Neural progenitor cell (in vitro differentiated cells): ENCODE data around the gene ATF2. TPM values are rescaled to one million over a fixed set of nuclear protein-coding genes. Genes with fewer than 3 reads are reported as not detected.

ENCODE experiments used
- DNase-seq: peaks from one replicate; pipeline ENCODE4 v3.0.0-alpha.2; 2016; ENCODE audit warnings: low spot score
- H2AFZ ChIP-seq: fragments of 200-600 bp; sonication (generic); replicated peaks from 2 replicates; pipeline ENCODE4 v1.6.1; 2016; ENCODE audit warnings: antibody characterized with exemption
- H3F3A ChIP-seq: fragments of 200-600 bp; sonication (generic); 2 replicates; pipeline ENCODE4 v1.6.1; 2016; ENCODE audit warnings: antibody characterized with exemption, low read depth
- H3K27ac ChIP-seq: fragments of 200-600 bp; sonication (generic); 2 replicates; pipeline ENCODE4 v1.5.1; 2016; ENCODE audit warnings: mild to moderate bottlenecking
- H3K27me3 ChIP-seq: fragments of 200-600 bp; sonication (generic); 2 replicates; pipeline ENCODE4 v1.6.1; 2016; ENCODE audit warnings: mild to moderate bottlenecking, moderate library complexity
- H3K36me3 ChIP-seq: fragments of 200-600 bp; sonication (generic); 2 replicates; pipeline ENCODE4 v1.5.1; 2016
- H3K4me1 ChIP-seq: fragments of 200-600 bp; sonication (generic); 2 replicates; pipeline ENCODE4 v1.6.1; 2016; ENCODE audit warnings: mixed run types
- H3K4me2 ChIP-seq: fragments of 200-600 bp; sonication (generic); 2 replicates; pipeline ENCODE4 v1.6.1; 2016
- H3K4me3 ChIP-seq: fragments of 200-600 bp; sonication (generic); 2 replicates; pipeline ENCODE4 v1.5.1; 2016
- H3K79me2 ChIP-seq: fragments of 200-600 bp; sonication (generic); 2 replicates; pipeline ENCODE4 v1.6.1; 2016; ENCODE audit warnings: low read depth
- H3K9ac ChIP-seq: fragments of 200-600 bp; sonication (generic); 2 replicates; pipeline ENCODE4 v1.6.1; 2016
- H3K9me3 ChIP-seq: fragments of 200-600 bp; sonication (generic); 2 replicates; pipeline ENCODE4 v1.5.1; 2016; ENCODE audit warnings: low read depth
- H4K20me1 ChIP-seq: fragments of 200-600 bp; sonication (generic); 2 replicates; pipeline ENCODE4 v1.6.1; 2016; ENCODE audit warnings: low read depth
- H3K27ac Mint-ChIP-seq: 3 replicates; pipeline ENCODE4 v1.8.0; 2021; ENCODE audit warnings: mixed read lengths
- H3K27me3 Mint-ChIP-seq: 2 replicates; pipeline ENCODE4 v1.8.0; 2022; ENCODE audit warnings: low read depth, mild to moderate bottlenecking, inconsistent platforms, moderate library complexity, mixed read lengths; ENCODE audit not compliant: insufficient read depth
- H3K36me3 Mint-ChIP-seq: 3 replicates; pipeline ENCODE4 v1.8.0; 2021; ENCODE audit warnings: mixed read lengths
- H3K4me1 Mint-ChIP-seq: 3 replicates; pipeline ENCODE4 v1.8.0; 2021; ENCODE audit warnings: mixed read lengths
- H3K4me3 Mint-ChIP-seq: 3 replicates; pipeline ENCODE4 v1.8.0; 2021; ENCODE audit warnings: mild to moderate bottlenecking, moderate library complexity, mixed read lengths
- H3K9me3 Mint-ChIP-seq: 3 replicates; pipeline ENCODE4 v1.8.0; 2020; ENCODE audit warnings: mixed read lengths
- CTCF ChIP-seq: fragments of 200-600 bp; sonication (generic); IDR thresholded peaks from 2 replicates; pipeline ENCODE4 v1.5.1; 2017; ENCODE audit warnings: antibody characterized with exemption, mild to moderate bottlenecking
- EZH2 ChIP-seq: fragments of 200-600 bp; sonication (generic); IDR thresholded peaks from 2 replicates; pipeline ENCODE4 v1.6.1; 2017; ENCODE audit warnings: antibody characterized with exemption, mild to moderate bottlenecking, moderate library complexity
- EZH2phosphoT487 ChIP-seq: fragments of 200-600 bp; sonication (generic); IDR thresholded peaks from 2 replicates; pipeline ENCODE4 v1.6.1; 2017; ENCODE audit warnings: antibody characterized with exemption
- total RNA-seq: library from RNA; depleted of rRNA; stranded (reverse); fragments of >200 nt; gene quantifications from 2 replicates; pipeline ENCODE4 v1.2.3, GENCODE V29; 2015; ENCODE audit warnings: low replicate concordance

ATF2 gene
- total RNA-seq, 1 donor from 2014 or later = 133 TPM

- Histone ChIP-seq H2AFZ (no peak overlapping the region), H3K9me3 (no peaks in the 10 kb centered on the region), H3K27ac (no peak overlapping the region), H4K20me1 (peaks cover 94% of the 10 kb centered on the region), H3K9ac (no peak overlapping the region), H3K27me3 (no peaks in the 10 kb centered on the region), H3K79me2 (peaks cover 100% of the 10 kb centered on the region), H3F3A (no peaks in the 10 kb centered on the region), H3K4me2 (no peak overlapping the region), H3K36me3 (peaks cover 16% of the 10 kb centered on the region), H3K4me3 (no peak overlapping the region), H3K4me1 (no peaks in the 10 kb centered on the region)
- no peak overlapping the region for H3K4me3 Mint-ChIP-seq
- no peaks in the 10 kb centered on the region for H3K4me1 Mint-ChIP-seq
- no peaks in the 10 kb centered on the region for H3K9me3 Mint-ChIP-seq
- TF ChIP-seq CTCF = no peak
- TF ChIP-seq EZH2phosphoT487 = no peak
- TF ChIP-seq EZH2 = no peak
- no peak overlapping the region for H3K27ac Mint-ChIP-seq
- H3K27me3 Mint-ChIP-seq = no peaks in the 10 kb centered on the region
- peaks cover 28% of the 10 kb centered on the region for H3K36me3 Mint-ChIP-seq
- DNase-seq = no peak
Observed at GRCh38 chr2:175143191-175143590, 24.8 kb downstream of the ATF2 start.

- no peak overlapping the region for H3K27ac ChIP-seq
- H3K4me3 Mint-ChIP-seq = no peak overlapping the region
- H3F3A ChIP-seq = no peaks in the 10 kb centered on the region
- no peaks in the 10 kb centered on the region for H3K9me3 Mint-ChIP-seq
- H3K9ac ChIP-seq = no peak overlapping the region
- no peaks in the 10 kb centered on the region for H3K4me1 ChIP-seq
- peaks cover 35% of the 10 kb centered on the region for H3K36me3 Mint-ChIP-seq
- no peaks in the 10 kb centered on the region for H3K27me3 ChIP-seq
- TF ChIP-seq EZH2phosphoT487 (no peak), CTCF (no peak)
- H3K9me3 ChIP-seq = no peaks in the 10 kb centered on the region
- peaks cover 89% of the 10 kb centered on the region for H4K20me1 ChIP-seq
- H3K79me2 ChIP-seq = peaks cover 99% of the 10 kb centered on the region
- H3K27me3 Mint-ChIP-seq = no peaks in the 10 kb centered on the region
- DNase-seq = no peak
- H3K4me2 ChIP-seq = no peak overlapping the region
- no peak overlapping the region for H2AFZ ChIP-seq
- H3K4me3 ChIP-seq = no peak overlapping the region
- H3K4me1 Mint-ChIP-seq = no peaks in the 10 kb centered on the region
- H3K36me3 ChIP-seq = peaks cover 17% of the 10 kb centered on the region
- H3K27ac Mint-ChIP-seq = no peak overlapping the region
Observed at GRCh38 chr2:175140332-175140731, 27.7 kb downstream of the ATF2 start.

- DNase-seq = no peak
- Histone ChIP-seq H3K79me2 (peaks cover 96% of the 10 kb centered on the region), H3K4me3 (no peak overlapping the region), H3K4me2 (no peak overlapping the region), H3K9me3 (no peaks in the 10 kb centered on the region), H2AFZ (no peak overlapping the region), H3K4me1 (no peaks in the 10 kb centered on the region), H4K20me1 (peaks cover 76% of the 10 kb centered on the region), H3K9ac (no peak overlapping the region), H3K27ac (no peak overlapping the region), H3K27me3 (no peaks in the 10 kb centered on the region), H3K36me3 (peaks cover 25% of the 10 kb centered on the region), H3F3A (no peaks in the 10 kb centered on the region)
- H3K4me1 Mint-ChIP-seq = no peaks in the 10 kb centered on the region
- no peak overlapping the region for H3K4me3 Mint-ChIP-seq
- H3K27me3 Mint-ChIP-seq = no peaks in the 10 kb centered on the region
- peaks cover 39% of the 10 kb centered on the region for H3K36me3 Mint-ChIP-seq
- no peaks in the 10 kb centered on the region for H3K9me3 Mint-ChIP-seq
- H3K27ac Mint-ChIP-seq = no peak overlapping the region
- TF ChIP-seq EZH2 = no peak
- TF ChIP-seq CTCF = no peak
- TF ChIP-seq EZH2phosphoT487 = no peak
Observed at GRCh38 chr2:175137793-175138192, 30.2 kb downstream of the ATF2 start.
